Stimulated activated CD8-positive, alpha-beta memory T cell treated with anti-CD3 and anti-CD28 coated beads, Interleukin-4, amount 100 ng/mL, for 1 hour (primary cell): ENCODE results near the gene ZNF605.
"Not testable (repeated sequence)": the region's sequence is repeated elsewhere in the genome, so short reads cannot be mapped to it uniquely, and the experiment has no call there.

Source experiments
- DNase-seq, 2 donors: peaks; one replicate each; pipeline ENCODE4 v3.0.0-alpha.2; 2020; ENCODE audit warnings: low read depth in 2 of 2, low spot score in 1 of 2

Gene ZNF605

GRCh38 chr12:132949936-132950837 lies 5.9 kb downstream of the ZNF605 start:
- DNase-seq = no peak

- DNase-seq = no peak
Observed at GRCh38 chr12:132948146-132949066, 7.7 kb downstream of the ZNF605 start.

DNA sequence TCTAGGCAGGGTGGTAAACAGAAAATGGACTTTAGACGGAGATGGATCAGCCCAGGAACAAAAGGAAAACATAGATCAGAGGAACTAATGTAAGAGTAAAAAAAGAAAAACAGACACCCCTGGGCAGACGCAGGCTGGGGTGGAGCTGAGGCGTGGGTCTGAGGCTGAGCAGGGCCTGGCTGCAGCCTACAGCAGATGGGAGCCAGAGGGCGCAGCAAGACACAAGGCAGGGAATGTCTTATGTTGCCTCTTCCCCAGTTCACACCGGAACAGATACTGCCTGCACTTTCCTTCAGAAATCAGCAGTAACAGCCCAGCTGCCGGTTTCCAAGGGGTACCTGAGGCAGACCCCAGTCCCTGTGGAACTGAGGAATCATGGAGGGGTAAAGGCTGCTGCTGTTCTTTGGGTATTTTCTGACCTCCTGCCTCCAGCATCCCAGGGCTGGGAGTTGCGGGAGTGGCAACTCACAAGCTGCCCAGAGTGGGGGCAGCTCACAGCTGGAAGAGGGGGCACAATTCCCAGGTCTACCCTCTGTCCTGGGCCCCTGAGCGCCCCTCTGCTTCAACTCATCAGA lies 9.8 kb downstream of the ZNF605 start:
- DNase-seq = no peak

GRCh38 chr12:132945806-132946205 lies 10.3 kb downstream of the ZNF605 start:
- no peak for DNase-seq

- DNase-seq = no peak
Observed at GRCh38 chr12:132942611-132943010, 13.5 kb downstream of the ZNF605 start.

DNA sequence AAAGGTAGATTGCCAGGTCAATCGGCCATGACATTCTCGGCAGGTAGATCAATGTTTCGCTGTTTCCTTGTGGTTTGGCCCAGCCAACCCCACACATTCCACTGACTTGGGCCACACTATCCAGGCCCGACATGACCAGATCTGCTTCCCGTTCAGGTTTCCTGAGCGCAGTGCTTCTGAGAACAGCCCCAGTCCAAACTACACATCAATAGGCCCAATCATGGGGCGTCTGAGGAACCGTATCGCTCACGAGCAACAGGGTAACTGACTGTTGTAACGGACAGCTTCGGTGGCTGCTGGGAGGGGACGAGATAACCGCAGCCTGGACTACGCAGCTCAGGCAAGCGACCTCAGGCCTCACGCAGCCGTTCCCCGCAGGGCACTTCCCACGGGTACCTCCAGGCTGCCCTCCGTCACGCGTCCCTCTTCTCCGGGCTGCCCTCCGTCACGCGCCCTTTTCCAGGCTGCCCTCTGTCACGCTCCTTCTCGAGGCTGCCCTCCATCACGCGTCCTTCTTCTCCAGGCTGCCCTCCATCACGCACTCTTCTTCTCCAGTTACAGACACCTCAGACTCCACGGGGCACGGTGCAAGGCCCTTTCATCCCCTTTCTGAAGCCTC lies 14.7 kb downstream of the ZNF605 start:
- no peak for DNase-seq

GRCh38 chr12:132940071-132940719 lies 15.9 kb downstream of the ZNF605 start:
- DNase-seq = no peak

- not testable (repeated sequence) for DNase-seq
Observed at GRCh38 chr12:132938807-132939206, 17.3 kb downstream of the ZNF605 start.

DNA sequence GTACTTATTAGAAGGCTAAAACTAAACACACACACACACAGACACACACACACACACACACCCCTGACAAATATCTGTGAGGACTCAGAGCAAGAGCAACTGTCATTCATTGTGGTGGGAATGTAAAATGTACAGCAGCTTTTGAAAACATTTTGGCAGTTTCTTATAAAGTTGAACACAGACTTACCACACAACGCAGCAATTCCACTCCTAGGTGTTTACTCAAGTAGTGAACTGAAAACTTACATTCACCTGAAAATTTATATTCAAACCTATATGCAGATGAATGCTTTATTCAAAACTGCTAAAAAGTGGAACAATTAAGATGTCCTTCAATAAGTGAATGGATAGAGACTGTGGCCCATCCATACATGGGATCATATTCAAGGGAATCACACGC lies 18.6 kb downstream of the ZNF605 start:
- DNase-seq = no peak

- DNase-seq = not testable (repeated sequence)
Observed at GRCh38 chr12:132936921-132937320, 19.2 kb downstream of the ZNF605 start.

DNA sequence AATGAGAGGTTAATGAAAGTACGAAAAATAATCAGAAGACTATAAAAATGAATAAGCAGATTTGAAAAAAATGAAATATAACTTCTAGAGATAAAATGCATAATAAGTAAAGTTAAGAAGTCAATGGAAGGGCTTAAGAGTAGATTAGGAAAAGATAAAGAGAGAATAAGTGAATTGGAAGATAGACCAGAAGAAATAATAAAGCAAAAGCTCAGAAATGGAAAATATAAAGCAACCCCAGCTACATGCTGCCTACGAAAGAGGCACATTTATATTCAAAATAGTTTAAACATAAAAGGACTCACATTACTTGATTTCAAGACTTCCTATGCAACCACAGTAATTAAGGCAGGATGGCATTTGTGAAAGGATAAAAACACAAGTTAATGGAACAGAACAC lies 19.9 kb downstream of the ZNF605 start:
- no peak for DNase-seq

GRCh38 chr12:132926415-132926833 lies 29.7 kb downstream of the ZNF605 start:
- DNase-seq = no peak

DNA sequence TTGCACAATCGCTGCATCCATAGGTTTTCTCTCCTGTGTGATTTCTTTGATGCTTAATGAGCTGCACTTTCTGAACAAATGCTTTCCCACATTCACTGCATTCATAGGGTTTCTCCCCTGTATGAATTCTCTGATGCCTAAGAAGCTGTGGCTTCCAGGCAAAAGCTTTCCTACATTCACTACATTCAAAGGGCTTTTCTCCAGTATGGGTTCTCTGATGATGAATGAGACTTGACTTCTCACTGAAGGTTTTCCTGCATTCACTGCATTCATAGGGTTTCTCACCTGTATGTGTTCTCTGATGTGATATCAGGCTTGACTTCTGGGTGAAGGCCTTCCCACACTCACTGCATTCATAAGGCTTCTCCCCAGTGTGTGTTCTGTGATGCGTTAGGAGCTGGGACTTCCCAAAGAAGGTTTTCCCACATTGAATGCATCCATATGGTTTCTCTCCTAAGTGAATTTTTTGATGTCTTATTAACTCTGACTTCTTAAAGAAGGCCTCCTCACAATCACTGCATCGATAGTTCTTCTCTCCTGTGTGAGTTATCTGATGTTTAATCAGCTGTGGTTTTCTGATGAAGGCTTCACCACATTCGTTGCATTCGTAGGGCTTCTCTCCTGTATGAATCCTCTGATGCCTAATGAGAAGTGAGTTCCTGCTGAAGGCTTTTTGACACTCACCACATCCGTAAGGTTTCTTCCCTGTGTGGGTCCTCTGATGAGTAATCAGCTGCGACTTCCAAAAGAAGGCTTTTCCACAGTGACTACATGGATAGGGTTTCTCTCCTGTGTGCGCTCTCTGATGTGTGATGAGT lies 30.3 kb downstream of the ZNF605 start:
- no peak for DNase-seq

GRCh38 chr12:132924356-132924755 lies 31.8 kb downstream of the ZNF605 start:
- DNase-seq = no peak

DNA sequence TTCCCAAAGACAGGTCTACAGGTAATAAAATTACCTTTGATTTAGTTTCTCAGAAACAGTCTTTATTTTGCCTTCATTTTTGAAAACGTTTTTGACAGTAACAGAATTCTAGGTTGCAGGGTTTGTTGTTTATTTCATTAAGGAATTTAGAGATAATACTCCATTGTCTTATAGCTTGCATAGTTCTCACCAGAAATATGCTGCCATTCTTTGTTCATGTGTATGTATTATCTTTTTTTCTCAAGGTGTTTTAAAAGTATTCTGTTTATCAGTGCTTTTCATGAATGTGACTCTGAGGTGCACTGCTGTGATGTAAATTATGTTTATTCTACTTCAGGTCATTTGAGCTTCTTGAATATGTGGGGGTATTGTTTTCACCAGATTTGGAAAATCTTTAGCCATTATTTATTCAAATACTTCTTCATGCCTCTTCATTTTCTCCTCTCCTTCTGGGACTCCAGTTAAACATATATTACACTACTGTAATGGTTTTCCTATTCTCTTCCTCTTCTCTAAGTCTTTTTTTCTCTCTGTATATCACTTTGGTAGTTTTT lies 32.7 kb downstream of the ZNF605 start:
- no peak for DNase-seq

DNA sequence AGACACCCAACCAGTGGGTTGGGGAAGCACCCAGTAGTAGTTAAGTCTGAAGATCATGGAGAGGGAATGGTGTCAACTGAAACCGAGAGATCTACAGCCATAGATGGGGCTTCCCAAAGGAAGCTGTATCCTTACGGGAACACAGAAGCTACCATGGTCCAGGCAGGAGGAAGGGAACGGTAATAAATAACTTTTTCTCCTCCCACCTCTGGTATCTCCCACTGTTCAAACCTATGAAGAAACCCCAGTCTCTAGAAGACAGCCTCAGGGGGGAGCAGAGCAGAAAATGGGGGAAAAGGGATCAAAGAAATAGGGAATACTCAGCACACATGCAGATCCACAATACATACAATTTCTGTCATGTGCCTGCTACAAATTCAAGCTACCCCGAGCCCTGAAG lies 33.4 kb downstream of the ZNF605 start:
- no peak for DNase-seq

- no peak for DNase-seq
Observed at GRCh38 chr12:132921685-132922084, 34.4 kb downstream of the ZNF605 start.

GRCh38 chr12:132918680-132919079 lies 37.4 kb downstream of the ZNF605 start:
- DNase-seq = no peak

DNA sequence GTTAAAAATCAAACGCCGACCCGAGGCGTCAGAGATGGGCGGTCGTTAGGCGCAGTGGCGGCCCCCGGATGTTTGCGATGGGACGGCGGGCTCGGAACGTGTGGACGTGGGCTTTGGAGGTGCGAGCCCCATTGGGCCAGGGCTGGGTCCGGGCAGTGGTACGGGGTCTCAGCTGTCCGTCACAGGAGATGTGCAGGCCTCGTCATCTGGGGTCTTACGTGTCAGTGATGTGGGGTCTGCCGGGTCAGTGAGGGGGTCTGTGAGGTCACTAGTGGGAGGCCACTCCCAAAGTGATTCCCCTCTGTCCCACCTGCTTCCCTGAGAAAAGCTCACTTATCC lies 47.1 kb downstream of the ZNF605 start:
- no peak for DNase-seq
